GM23338 (cell line): Measurements from ENCODE around the gene GREB1L. TPM values are rescaled to one million over a fixed set of nuclear protein-coding genes. Genes with fewer than 3 reads are reported as not detected.

Experiments
- ATAC-seq: fragments of 200-7000 bp; cut with Tn5 transposase; 3 replicates; pipeline ENCODE4 v1.9.1; 2020
- DNase-seq: peaks from one replicate; pipeline ENCODE4 v3.0.0-alpha.2; 2015; ENCODE audit warnings: low spot score
- H2AFZ ChIP-seq: fragments of 200-600 bp; sonication (generic); 2 replicates; pipeline ENCODE4 v1.8.0; 2016; ENCODE audit warnings: antibody characterized with exemption, mild to moderate bottlenecking, moderate library complexity
- H3F3A ChIP-seq: fragments of 200-600 bp; sonication (generic); replicated peaks from 2 replicates; pipeline ENCODE4 v1.8.0; 2017; ENCODE audit warnings: antibody characterized with exemption, mixed run types, low read depth
- H3K27ac ChIP-seq: fragments of 200-600 bp; sonication (generic); 2 replicates; pipeline ENCODE4 v1.6.1; 2016; ENCODE audit warnings: low read depth
- H3K27me3 ChIP-seq: fragments of 200-600 bp; sonication (generic); 2 replicates; pipeline ENCODE4 v1.8.0; 2016; ENCODE audit warnings: mild to moderate bottlenecking, mixed run types, moderate library complexity; ENCODE audit not compliant: insufficient read depth
- H3K36me3 ChIP-seq: fragments of 200-600 bp; sonication (generic); 2 replicates; pipeline ENCODE4 v1.8.0; 2016; ENCODE audit warnings: mild to moderate bottlenecking; ENCODE audit not compliant: insufficient read depth
- H3K4me1 ChIP-seq: fragments of 200-600 bp; sonication (generic); 2 replicates; pipeline ENCODE4 v1.8.0; 2016; ENCODE audit warnings: mild to moderate bottlenecking, moderate library complexity; ENCODE audit not compliant: insufficient read depth
- H3K4me2 ChIP-seq: fragments of 200-600 bp; sonication (generic); 2 replicates; pipeline ENCODE4 v1.7.1; 2017; ENCODE audit warnings: mixed run types
- H3K4me3 ChIP-seq: fragments of 200-600 bp; sonication (generic); 2 replicates; pipeline ENCODE4 v1.6.1; 2016; ENCODE audit warnings: mixed run types
- H3K79me2 ChIP-seq: fragments of 200-600 bp; sonication (generic); replicated peaks from 2 replicates; pipeline ENCODE4 v1.8.0; 2017; ENCODE audit warnings: mild to moderate bottlenecking; ENCODE audit not compliant: insufficient read depth
- H3K9me2 ChIP-seq: fragments of 200-600 bp; sonication (generic); 2 replicates; pipeline ENCODE4 v1.8.0; 2017; ENCODE audit not compliant: insufficient read depth
- H4K20me1 ChIP-seq: fragments of 200-600 bp; sonication (generic); replicated peaks from 2 replicates; pipeline ENCODE4 v1.8.0; 2017; ENCODE audit warnings: mild to moderate bottlenecking; ENCODE audit not compliant: insufficient read depth
- H3K27ac Mint-ChIP-seq: 2 replicates; pipeline ENCODE4 v1.8.0; 2020; ENCODE audit warnings: inconsistent platforms, mild to moderate bottlenecking, moderate library complexity, mixed read lengths
- H3K27me3 Mint-ChIP-seq: 3 replicates; pipeline ENCODE4 v1.8.0; 2022; ENCODE audit warnings: low read depth, mild to moderate bottlenecking, moderate library complexity, mixed read lengths, inconsistent platforms; ENCODE audit not compliant: insufficient read depth, poor library complexity
- H3K36me3 Mint-ChIP-seq: 3 replicates; pipeline ENCODE4 v1.8.0; 2021; ENCODE audit warnings: low read depth, mild to moderate bottlenecking, inconsistent platforms, moderate library complexity, mixed read lengths
- H3K4me1 Mint-ChIP-seq: 3 replicates; pipeline ENCODE4 v1.8.0; 2020; ENCODE audit warnings: mild to moderate bottlenecking, inconsistent platforms, mixed read lengths
- H3K4me3 Mint-ChIP-seq: 3 replicates; pipeline ENCODE4 v1.8.0; 2021; ENCODE audit warnings: moderate library complexity, mild to moderate bottlenecking, inconsistent platforms, mixed read lengths
- H3K9me3 Mint-ChIP-seq: 3 replicates; pipeline ENCODE4 v1.8.0; 2020; ENCODE audit warnings: moderate library complexity, mild to moderate bottlenecking, inconsistent platforms, mixed read lengths
- EZH2 ChIP-seq: fragments of 200-600 bp; sonication (generic); IDR thresholded peaks from one replicate; pipeline ENCODE4 v1.8.0; 2017; ENCODE audit warnings: antibody characterized with exemption, mild to moderate bottlenecking, low read depth; ENCODE audit not compliant: unreplicated experiment
- EZH2phosphoT487 ChIP-seq: fragments of 200-600 bp; sonication (generic); IDR thresholded peaks from one replicate; pipeline ENCODE4 v1.8.1; 2018; ENCODE audit warnings: antibody characterized with exemption; ENCODE audit not compliant: unreplicated experiment
- NANOG ChIP-seq: IDR thresholded peaks from 2 replicates; pipeline ENCODE4 v1.6.1; 2016; ENCODE audit warnings: antibody characterized with exemption, borderline replicate concordance
- POLR2AphosphoS5 ChIP-seq: IDR thresholded peaks from 2 replicates; pipeline ENCODE4 v1.6.1; 2016; ENCODE audit warnings: antibody characterized with exemption, low read depth
- STAT1 ChIP-seq: IDR thresholded peaks from one replicate; pipeline ENCODE4 v1.6.1; 2016; ENCODE audit warnings: antibody characterized with exemption; ENCODE audit not compliant: unreplicated experiment
- ZNF114 ChIP-seq: fragments of 250-450 bp; sonication (Bioruptor Pico); IDR thresholded peaks from 2 replicates; pipeline ENCODE4 v1.5.0; 2020; ENCODE audit warnings: mild to moderate bottlenecking, moderate library complexity
- ZNF331 ChIP-seq: fragments of 250-450 bp; sonication (Bioruptor Pico); IDR thresholded peaks from 2 replicates; pipeline ENCODE4 v1.5.0; 2020; ENCODE audit warnings: low read depth, mild to moderate bottlenecking, moderate library complexity
- polyA plus RNA-seq: library from polyadenylated mRNA; unstranded; fragments of >200 nt; fragmentation: Nextera tagmentation; extraction: Ambion mirVana; gene quantifications from 2 replicates; pipeline ENCODE4 v1.2.1, GENCODE V29; 2016
- total RNA-seq: library from RNA; depleted of rRNA; stranded (reverse); fragments of >200 nt; shearing (Covaris generic); gene quantifications from 2 replicates; pipeline ENCODE4 v1.2.3, GENCODE V29; 2014
- TF ChIP-seq, protein P1 (sequence below): IDR thresholded peaks from one replicate; pipeline ENCODE4 v1.6.1; 2018; ENCODE audit warnings: antibody characterized with exemption; ENCODE audit not compliant: unreplicated experiment
- TF ChIP-seq, protein P2 (sequence below): IDR thresholded peaks from 2 replicates; pipeline ENCODE4 v1.6.1; 2016; ENCODE audit warnings: antibody characterized with exemption

The GREB1L gene
- total and polyA plus RNA-seq, 2 experiments from 2014 or later = 0.03 to 0.29 TPM

DNA sequence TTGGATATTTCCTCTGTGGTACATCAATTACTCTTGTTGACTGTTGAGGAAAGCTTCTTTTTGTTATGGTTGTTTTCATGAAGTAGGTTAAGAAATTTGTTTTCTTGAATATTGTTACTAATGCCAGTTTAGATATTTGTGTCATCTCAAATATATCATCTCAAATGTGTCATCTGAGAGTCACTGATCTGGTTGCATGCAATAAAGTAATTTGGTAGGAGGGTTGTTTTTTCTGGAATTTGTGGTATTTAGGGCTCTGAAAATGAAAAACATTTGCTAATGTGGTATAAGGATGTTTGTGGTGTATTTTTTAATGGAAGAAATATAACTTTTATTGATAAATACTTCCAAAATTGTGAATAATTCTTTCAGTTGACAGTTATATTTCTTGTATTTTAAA lies 117.7 kb downstream of the GREB1L start (continued):
- TF ChIP-seq NANOG (no peak), ZNF331 (CRISPR knock-in tag) (no peak)
- TF ChIP-seq, protein P1, sequence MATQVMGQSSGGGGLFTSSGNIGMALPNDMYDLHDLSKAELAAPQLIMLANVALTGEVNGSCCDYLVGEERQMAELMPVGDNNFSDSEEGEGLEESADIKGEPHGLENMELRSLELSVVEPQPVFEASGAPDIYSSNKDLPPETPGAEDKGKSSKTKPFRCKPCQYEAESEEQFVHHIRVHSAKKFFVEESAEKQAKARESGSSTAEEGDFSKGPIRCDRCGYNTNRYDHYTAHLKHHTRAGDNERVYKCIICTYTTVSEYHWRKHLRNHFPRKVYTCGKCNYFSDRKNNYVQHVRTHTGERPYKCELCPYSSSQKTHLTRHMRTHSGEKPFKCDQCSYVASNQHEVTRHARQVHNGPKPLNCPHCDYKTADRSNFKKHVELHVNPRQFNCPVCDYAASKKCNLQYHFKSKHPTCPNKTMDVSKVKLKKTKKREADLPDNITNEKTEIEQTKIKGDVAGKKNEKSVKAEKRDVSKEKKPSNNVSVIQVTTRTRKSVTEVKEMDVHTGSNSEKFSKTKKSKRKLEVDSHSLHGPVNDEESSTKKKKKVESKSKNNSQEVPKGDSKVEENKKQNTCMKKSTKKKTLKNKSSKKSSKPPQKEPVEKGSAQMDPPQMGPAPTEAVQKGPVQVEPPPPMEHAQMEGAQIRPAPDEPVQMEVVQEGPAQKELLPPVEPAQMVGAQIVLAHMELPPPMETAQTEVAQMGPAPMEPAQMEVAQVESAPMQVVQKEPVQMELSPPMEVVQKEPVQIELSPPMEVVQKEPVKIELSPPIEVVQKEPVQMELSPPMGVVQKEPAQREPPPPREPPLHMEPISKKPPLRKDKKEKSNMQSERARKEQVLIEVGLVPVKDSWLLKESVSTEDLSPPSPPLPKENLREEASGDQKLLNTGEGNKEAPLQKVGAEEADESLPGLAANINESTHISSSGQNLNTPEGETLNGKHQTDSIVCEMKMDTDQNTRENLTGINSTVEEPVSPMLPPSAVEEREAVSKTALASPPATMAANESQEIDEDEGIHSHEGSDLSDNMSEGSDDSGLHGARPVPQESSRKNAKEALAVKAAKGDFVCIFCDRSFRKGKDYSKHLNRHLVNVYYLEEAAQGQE = no peak

DNA sequence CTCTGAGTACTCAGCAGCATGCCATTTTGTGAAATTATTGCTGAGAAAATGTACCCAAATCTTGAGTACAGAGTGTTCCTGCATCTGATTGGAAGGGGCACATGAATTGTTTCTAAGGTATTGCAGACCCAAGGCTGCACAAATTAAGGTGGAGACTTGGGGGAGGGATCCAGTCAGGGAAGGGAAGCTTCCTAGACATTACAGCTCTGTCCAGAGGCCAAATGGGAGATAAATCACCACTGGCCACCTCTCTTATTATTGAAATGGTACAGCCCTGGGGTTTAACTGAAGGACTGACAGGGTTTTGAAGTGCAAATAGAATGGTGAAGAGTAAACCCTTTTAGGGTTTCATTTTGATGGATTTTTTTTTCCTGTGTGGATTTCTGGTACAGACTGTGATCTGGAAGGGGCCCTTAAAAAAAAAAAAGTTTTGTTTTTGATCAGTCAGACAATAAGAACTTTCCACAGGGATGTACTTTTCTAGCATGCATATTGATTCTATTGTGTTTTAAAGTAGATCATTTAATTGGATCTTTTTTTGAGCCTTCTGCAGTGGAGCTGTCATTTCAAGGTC lies 119.4 kb downstream of the GREB1L start:
- Histone ChIP-seq H3K27me3 (no peaks in the 10 kb centered on the region), H3F3A (no peaks in the 10 kb centered on the region), H4K20me1 (no peaks in the 10 kb centered on the region), H3K79me2 (no peaks in the 10 kb centered on the region), H3K4me2 (no peak overlapping the region), H3K4me1 (peaks cover 13% of the 10 kb centered on the region), H3K4me3 (no peak overlapping the region), H3K27ac (no peak overlapping the region), H3K9me2 (no peaks in the 10 kb centered on the region), H3K36me3 (no peaks in the 10 kb centered on the region), H2AFZ (no peak overlapping the region)
- Mint-ChIP-seq H3K36me3 (no peaks in the 10 kb centered on the region), H3K4me1 (peaks cover 16% of the 10 kb centered on the region), H3K4me3 (no peak overlapping the region), H3K27ac (no peak overlapping the region), H3K9me3 (no peaks in the 10 kb centered on the region), H3K27me3 (no peaks in the 10 kb centered on the region)
- DNase-seq = no peak
- peak; percentile 71 for ATAC-seq
- no peak for TF ChIP-seq STAT1
- TF ChIP-seq, protein P1 = no peak
- TF ChIP-seq EZH2 = no peak
- no peak for TF ChIP-seq POLR2AphosphoS5
- TF ChIP-seq NANOG = no peak
- TF ChIP-seq EZH2phosphoT487 = no peak
- TF ChIP-seq ZNF114 (CRISPR knock-in tag) = no peak
- TF ChIP-seq, protein P2, sequence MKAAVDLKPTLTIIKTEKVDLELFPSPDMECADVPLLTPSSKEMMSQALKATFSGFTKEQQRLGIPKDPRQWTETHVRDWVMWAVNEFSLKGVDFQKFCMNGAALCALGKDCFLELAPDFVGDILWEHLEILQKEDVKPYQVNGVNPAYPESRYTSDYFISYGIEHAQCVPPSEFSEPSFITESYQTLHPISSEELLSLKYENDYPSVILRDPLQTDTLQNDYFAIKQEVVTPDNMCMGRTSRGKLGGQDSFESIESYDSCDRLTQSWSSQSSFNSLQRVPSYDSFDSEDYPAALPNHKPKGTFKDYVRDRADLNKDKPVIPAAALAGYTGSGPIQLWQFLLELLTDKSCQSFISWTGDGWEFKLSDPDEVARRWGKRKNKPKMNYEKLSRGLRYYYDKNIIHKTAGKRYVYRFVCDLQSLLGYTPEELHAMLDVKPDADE = no peak
